GDM1 (cell line): ENCODE measurements around the gene FCER1G.

Source experiments
- DNase-seq: peaks from one replicate; lab custom pipeline; 2025; lab: John Stamatoyannopoulos, UW

The FCER1G gene

GRCh38 chr1:161266202-161266601, 51.1 kb downstream of the FCER1G start:
- DNase-seq, result no peak

- DNase-seq, result no peak
Observed at GRCh38 chr1:161266836-161267235, 51.7 kb downstream of the FCER1G start.

- DNase-seq, result peak; percentile 29
Observed at GRCh38 chr1:161267321-161267720, 52.2 kb downstream of the FCER1G start.
